Activated CD4-positive, alpha-beta T cell treated with anti-CD3 and anti-CD28 coated beads, Interleukin-2, amount 50 U/mL, for 16 hours (primary cell): ENCODE measurements around the gene KCNQ5.

Experiments
- DNase-seq: peaks from one replicate; pipeline ENCODE4 v3.0.0-alpha.2; 2020

KCNQ5 gene

DNA sequence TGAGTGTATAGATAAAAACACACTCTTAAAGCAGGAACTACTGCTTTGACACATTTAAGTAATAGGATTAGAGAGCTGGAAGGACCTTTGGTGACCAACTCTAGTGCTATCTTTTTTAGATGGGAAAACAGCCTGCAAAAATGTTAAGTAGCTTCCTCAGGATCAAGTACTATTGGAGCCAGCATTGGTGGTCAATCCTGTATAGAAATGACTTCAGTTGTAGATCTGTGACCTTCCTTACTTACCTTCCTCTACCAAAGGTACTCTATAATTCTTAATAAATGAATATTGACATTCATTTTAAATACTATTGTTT, 18.7 kb downstream of the KCNQ5 start:
- no peak for DNase-seq

DNA sequence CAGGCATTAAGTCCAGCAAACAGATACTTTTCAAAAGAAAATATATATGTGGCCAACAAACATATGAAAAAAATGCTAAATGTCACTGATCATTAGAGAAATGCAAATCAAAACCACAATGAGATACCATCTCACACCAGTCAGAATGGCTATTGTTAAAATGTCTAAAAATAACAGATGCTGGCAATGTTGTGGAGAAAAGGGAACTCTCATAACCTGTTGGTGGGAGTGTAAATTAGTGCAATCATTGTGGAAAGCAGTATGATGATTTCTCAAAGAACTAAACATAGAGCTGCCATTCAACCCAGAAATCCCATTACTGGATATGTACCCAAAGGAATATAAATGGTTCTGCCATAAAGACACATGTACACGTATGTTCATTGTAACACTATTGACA, 20.6 kb downstream of the KCNQ5 start:
- DNase-seq = no peak

DNA sequence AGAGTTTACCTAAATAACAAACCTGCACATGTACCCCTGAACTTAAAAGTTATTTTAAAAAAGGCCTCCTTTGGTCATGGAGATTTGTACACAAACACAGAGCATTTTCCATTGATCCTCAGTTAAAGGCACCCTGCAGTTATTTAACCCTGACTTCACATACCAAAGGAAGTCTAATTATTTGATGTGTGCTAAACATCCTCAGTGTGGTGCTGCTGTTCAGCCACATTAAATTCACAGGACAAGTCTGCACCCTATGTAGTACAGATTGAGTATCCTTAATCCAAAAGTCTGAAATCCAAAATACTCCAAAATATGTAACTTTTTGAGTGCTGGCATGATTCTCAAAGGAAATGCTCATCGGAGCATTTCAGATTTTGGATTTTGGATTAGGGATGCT, 21.4 kb downstream of the KCNQ5 start:
- DNase-seq = no peak

GRCh38 chr6:72646604-72647485, 25.0 kb downstream of the KCNQ5 start:
- no peak for DNase-seq

- DNase-seq = no peak
Measured at GRCh38 chr6:72647489-72647888, 25.6 kb downstream of the KCNQ5 start.

GRCh38 chr6:72649032-72649984, 27.4 kb downstream of the KCNQ5 start:
- peak; percentile 75 for DNase-seq

- DNase-seq = no peak
Measured at GRCh38 chr6:72650081-72650745, 28.3 kb downstream of the KCNQ5 start.

DNA sequence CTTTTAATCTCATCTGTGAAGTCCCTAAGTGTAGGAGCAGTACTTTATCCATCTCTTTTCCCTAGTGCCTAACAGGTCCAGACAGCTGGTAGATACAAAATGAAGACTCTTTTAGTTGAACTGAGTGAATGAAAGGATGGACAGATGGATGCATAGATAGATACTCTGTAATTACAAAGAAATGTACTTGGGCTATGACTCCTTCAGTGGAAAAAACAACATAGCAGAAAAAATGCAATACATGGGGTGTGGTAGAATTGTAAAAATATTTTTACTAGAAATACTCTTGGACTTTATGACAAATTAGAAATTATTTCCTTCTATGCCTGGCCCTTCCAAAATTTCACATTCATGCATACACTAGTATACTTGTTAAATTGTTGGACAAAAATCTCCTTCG, 29.3 kb downstream of the KCNQ5 start:
- DNase-seq = no peak

- no peak for DNase-seq
Measured at GRCh38 chr6:72651967-72652956, 30.4 kb downstream of the KCNQ5 start.

GRCh38 chr6:72653026-72653425, 31.2 kb downstream of the KCNQ5 start:
- DNase-seq = no peak

DNA sequence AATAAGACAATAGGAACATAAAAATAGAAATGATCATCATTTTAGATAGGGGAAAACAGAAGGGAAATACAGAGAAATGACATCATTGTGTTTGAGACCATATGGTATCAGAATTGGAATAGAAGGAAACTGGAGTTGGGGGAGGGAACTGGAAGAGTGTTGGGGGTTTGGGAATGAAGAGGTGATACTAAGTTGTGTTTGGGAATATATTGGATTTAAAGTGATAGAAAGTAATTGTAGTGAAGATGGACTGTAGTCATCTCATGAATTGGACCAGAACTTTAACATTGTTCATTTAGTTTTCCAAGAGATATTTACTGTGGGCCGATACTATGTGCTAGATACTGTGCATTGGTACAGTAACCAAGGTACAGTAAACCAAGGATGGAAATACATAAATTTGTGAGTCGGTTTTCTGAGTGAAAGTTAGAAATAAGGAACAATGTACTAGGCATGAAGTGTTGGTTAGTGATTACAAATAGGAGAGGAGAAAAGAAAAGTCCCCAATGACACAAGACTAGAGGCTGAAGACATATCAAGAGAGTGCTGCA, 32.3 kb downstream of the KCNQ5 start:
- DNase-seq = no peak

DNA sequence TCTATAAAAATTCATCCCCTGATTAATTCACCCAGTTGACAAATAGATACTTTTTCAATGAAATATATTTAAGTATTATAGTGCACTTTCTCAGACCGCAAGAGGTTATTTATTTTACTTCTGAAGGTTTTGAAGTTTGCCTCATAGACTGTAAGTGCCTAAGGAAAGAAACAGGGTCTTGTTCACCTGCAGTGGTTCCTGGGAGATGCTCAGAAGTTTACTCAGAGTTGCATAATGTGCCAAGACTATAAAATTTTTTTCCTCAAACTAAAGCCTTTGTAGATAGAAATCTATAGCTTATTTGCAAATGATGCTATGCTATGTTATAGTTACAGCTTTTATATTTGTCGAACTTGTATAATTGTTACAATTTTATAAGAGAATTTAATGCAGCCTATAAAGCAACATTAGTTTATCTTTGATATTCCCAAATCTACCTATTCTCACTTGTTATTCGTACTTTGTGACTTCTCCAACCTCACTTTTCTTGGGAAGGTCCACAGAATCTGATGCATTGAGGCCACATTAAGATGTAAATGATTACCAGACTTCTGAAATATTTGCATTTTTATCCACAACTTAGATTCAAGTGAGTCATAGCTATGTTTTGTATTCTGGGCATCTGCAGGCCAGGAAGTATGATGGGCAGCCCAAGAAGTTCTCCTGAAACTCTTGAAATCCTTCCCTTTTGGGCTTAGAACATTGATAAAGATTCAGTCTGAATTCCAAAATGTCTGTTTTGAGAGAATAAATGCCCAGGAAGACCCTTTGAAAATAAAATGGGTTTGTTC, 35.7 kb downstream of the KCNQ5 start:
- no peak for DNase-seq

DNA sequence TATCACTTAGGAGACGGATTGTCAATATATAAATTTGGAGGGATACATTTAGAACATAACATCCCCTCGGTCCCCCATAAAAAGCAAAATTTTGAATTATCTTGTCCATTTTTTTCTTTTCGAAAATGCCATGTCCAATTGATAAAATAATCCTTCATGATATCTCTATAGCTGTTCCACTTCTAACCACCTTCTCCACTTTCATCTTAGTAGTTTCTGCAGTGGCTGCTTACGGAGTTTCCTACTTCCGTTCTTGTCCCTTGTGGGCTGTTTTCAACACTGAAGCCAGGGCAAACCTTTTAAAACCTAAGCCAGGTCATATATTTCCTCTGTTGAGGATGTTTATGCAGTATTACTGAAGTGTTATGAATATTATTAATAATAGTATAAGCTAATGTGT, 37.9 kb downstream of the KCNQ5 start:
- no peak for DNase-seq

- no peak for DNase-seq
Measured at GRCh38 chr6:72661411-72661810, 39.5 kb downstream of the KCNQ5 start.

- no peak for DNase-seq
Measured at GRCh38 chr6:72665599-72665998, 43.7 kb downstream of the KCNQ5 start.

DNA sequence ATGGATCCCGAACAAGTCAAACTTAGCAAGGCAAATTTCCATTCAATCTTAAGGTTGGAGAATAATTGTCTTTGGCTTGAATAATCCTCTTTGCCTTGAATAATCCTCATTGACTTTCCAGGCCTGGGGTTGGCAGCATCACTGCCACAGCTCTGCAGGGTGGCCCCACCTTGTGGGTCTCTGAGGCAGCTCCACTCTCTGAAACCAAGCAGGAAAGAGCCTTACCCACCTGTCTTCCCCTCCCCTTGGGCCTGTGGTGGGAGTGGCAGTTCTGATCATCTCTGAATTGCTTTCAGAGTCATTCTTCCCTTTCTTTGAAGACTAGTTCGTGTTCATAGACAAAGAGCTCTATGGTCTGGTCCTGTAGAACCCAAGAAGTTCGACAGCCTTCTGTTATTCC, 47.5 kb downstream of the KCNQ5 start:
- no peak for DNase-seq

GRCh38 chr6:72672906-72673305, 51.0 kb downstream of the KCNQ5 start:
- no peak for DNase-seq

- DNase-seq = no peak
Measured at GRCh38 chr6:72674842-72675241, 53.0 kb downstream of the KCNQ5 start.

DNA sequence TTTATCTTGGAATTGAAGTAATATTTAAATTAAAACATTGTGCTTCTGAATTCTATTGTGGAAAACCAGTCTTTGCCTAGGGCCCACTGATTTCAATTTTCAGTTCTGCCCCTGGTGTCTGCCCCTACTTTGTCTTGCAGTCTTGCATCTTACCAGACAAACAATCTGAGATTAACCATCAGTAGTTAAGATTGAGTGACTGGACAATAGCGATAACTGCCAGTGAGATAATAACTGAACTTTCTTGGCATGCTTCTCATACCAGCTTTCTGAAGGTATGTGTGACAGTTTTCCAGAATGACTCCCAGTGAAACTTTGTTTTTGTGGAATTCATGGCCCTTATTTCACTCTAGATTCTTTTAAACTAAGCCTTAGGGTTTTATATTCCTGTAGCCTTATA, 53.5 kb downstream of the KCNQ5 start:
- no peak for DNase-seq

DNA sequence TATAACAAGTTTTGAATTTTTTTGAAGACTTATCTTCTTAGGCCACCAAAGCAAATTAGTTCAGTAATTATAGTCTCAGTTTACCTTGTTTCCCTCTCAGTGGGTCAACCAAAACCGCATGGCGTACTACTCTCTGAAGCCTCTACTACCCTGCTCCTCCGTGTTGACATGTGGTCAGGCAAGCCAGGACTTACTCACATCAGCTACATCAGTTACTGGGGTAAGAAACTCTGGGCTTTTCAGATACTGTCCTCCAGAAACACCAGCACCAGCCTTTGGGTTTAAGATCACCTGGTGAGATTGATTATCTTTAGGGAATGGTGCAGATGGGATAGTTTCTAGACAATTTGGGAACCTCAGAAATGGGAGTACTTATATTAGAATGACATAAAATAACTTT, 55.1 kb downstream of the KCNQ5 start:
- DNase-seq = no peak

DNA sequence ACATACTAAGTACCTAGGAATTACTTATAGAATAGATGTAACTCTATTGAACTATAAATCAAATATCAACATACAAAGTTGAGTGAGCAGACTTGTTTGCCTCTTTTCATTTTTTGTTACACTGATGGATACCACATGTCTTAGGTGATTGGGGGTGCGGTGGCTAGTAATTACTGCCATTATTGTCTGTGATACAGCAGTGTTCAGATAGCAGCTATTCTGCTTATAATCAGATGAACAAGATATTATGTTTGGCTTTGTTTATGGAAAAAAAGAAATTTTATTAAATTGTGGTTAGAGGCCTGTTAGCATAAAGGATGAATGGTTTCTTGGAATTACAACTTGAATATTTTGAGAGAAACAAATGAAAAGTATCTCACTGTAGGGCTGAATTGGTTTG, 55.9 kb downstream of the KCNQ5 start:
- no peak for DNase-seq
